Left ventricle myocardium superior (tissue), 1 donor: ENCODE measurements around the gene HMOX1. TPM values are rescaled to one million over a fixed set of nuclear protein-coding genes. Genes with fewer than 3 reads are reported as not detected.

ENCODE experiments used
- ATAC-seq: fragments of 200-7000 bp; cut with Tn5 transposase; one replicate; pipeline ENCODE4 v1.9.1; 2020; ENCODE audit warnings: mild to moderate bottlenecking, moderate library complexity
- DNase-seq: peaks from one replicate; pipeline ENCODE4 v3.0.0-alpha.2; 2020
- intact Hi-C: fragments of 100-400 bp; cut with micrococcal nuclease; formaldehyde crosslinking; loops from one replicate; pipeline ENCODE4 v1.11.0; 2022
- total RNA-seq: library from RNA; stranded (reverse); fragmentation: NEBNext Ultra II Directional; extraction: Animal tissue kit (Norgen Biotek cat#: 25700); gene quantifications from one replicate; pipeline ENCODE4 v1.2.1, GENCODE V29; 2021
- donor health status: DM: no; HTN: yes; CAD: no; lungs with severe emphysema.

HMOX1 gene
- total RNA-seq, 1 donor from 2014 or later = 3.8 TPM

DNA sequence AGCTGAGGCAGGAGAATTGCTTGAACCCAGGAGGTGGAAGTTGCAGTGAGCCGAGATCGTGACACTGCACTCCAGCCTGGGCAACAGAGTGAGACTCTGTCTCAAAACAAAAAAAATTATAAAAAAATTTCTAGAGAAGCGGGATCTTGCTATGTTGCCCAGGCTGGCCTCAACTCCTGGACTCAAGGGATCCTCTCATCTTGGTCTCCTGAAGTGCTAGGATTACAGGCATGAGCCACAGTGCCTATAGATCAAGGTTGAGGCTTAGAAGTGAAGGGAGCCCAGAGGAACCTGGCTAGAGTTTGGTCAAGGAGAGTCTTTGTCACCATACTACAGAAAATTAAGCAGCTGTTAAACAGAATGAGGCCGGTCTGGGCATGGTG, 17.7 kb downstream of the HMOX1 start:
- ATAC-seq = no peak
- no peak for DNase-seq
- intact Hi-C loops = no loop called here

DNA sequence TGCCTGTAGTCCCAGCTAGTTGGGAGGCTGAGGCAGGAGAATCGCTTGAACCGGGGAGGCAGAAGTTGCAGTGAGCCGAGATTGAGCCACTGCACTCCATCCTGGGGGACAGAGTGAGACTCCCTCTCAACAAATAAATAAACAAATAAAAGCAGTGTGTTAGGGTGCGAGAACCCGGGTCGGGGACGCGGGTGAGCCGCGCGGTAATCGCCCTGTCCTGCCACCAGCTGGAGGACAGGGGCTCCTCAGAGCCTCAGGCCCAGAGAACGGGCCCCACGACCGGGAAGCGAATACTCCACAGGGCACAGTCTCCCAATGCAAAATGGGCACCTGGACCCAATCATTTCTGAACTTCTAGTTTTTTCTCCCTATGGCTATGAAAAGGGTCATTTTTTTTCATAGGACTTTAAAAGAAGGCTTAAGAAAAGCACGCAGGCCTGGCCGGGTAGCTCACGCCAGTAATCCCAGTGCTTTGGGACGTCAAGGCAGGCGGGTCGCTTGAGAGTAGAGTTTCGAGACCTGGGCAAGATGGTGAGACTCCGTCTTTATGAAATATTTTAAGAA, 18.3 kb downstream of the HMOX1 start:
- no peak for ATAC-seq
- intact Hi-C loops = no loop called here

DNA sequence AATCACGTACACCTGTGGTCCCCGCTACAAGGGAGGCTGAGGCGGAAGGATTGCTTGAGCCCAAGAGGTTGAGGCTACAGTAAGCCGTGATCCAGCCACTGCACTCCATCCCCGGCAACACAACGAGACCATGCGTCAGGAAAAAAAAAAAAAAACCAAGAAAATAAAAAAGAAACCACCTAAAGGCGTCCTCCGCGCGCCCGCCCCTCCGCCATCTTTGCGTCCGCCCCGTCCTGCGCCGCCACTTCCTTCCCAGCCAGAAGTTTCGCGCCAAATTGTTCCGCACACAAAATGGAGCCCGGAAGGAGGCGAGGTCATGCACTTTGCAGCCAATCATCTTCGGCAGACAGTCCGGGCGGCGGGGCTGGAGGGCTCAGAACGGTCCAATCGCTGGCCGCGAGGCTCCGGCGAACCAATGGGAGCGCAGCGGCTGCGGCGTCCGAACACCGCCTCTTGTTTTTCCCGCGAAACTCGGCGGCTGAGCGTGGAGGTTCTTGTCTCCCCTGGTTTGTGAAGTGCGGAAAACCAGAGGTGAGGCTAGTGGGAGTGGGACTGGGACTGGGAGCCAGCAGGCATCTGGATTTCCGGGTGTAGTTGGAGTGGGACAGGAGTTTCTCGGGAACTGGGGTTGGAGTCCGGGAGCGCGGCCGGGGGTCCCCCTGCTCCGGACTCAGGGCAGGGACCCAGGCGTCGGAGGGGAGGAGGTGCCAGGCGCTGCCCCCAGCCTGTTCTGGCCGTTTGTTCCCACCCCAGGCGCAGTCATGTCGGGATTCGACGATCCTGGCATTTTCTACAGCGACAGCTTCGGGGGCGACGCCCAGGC, 19.0 kb downstream of the HMOX1 start, which contains the start of gene MCM5:
Gene MCM5 (plus strand): TSS at position 463 of the 823 bp plus-strand sequence. CDS start 299 bp downstream, at position 762.
- DNase-seq = peak; percentile 97
- peak; percentile 99 for ATAC-seq
- intact Hi-C loops = no loop called here

More for the DNA sequence above, 18.3 kb downstream of the HMOX1 start:
- no peak for DNase-seq

DNA sequence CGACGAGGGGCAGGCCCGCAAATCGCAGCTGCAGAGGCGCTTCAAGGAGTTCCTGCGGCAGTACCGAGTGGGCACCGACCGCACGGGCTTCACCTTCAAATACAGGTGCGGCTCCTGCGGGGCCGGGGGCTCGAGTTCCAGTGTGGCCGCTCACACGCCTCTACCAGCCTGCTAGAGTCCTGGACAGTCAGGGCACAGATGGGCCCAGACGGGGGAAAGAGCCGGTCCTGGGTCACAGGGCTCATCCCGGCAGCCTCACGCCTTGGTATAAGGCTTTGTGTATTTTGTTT, 19.6 kb downstream of the HMOX1 start:
- DNase-seq (no peak), ATAC-seq (peak; percentile 2)
- intact Hi-C loops = no loop called here

DNA sequence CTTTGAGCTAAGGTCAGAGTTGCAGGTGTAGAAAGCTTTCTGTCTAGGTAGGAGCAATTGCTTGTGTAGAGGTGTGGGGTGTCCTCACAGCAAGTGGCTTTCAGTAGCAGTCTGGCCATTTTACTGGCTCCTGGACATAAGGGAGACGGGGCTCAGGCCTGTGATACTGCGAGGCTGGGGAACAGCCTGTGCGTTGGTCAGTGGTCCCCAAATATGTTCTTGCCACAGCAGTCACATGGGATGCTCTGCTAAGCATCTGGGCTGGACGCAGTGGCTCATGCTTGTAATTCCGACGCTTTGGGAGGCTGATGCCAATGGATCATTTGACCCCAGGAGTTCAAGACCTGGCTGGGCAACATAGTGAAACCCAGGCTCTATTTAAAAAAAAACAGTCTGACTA, 21.0 kb downstream of the HMOX1 start:
- intact Hi-C loops = no loop called here
- DNase-seq (no peak), ATAC-seq (no peak)

DNA sequence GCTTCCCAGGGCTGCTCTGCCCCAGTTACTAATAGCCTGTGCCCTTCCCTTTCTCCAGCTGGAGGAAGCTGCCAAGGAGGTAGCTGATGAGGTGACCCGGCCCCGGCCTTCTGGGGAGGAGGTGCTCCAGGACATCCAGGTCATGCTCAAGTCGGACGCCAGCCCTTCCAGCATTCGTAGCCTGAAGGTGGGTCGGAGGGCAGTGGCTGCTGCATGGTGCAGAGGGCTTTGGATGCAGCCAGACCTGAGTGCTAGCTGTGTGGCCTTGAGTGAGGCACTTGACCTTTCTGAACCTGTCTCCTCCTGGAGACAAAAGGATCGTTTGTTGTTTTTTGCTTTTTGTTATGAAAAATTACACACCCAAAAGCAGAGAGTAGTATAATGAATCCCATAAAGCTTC, 22.5 kb downstream of the HMOX1 start:
- ATAC-seq = no peak
- DNase-seq = no peak
- intact Hi-C loops = no loop called here

DNA sequence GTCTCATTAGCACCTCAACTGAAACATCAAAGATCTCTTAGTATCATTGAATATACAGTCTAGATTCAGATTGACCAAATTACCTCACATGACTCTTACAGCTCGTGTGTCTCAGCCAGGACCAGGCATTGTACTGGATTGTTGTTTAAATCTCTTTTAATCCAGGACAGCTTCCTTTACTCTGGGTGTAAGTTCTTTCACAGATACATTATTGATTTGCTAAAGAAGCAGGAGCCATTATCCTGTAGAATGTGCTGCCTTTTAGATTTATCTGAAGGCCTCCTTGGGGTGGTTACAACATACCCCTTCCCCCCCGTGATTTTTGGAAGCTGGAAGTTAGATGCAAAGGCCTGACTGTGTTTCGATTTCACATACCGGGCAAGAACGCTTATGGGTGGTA, 23.3 kb downstream of the HMOX1 start:
- no peak for ATAC-seq
- intact Hi-C loops = no loop called here
- DNase-seq = no peak

DNA sequence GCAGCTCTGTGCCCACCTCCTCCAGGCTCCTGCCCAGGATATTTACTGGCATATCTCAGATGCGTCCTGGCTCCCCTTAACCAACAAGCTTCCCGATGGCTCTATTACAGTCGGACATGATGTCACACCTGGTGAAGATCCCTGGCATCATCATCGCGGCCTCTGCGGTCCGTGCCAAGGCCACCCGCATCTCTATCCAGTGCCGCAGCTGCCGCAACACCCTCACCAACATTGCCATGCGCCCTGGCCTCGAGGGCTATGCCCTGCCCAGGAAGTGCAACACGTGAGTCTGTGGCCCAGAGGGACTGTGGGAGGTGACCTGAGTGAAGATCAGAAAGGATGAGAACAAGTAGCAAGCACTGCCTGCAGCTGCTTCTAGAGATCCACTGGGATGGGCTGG, 25.5 kb downstream of the HMOX1 start:
- DNase-seq (no peak), ATAC-seq (no peak)
- intact Hi-C loops = no loop called here

DNA sequence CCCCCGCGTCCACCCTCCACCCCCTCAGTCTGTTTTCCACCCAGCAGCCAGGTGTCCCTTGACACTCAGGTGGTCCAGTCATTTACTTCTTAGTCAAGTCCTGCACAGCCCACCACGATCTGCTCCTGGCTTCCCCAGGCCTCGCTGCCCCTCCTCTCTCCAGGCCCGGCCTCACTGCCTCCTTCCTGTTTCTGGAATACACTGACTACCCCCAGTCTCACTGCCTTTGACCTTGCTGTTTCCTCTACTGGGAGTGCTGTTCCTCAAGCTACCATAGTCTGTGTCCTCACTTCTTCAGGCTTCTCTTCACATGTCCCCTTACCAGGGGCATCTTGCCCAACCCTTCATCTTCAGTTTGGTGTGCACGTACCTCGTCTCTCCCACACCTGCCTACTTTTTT, 26.5 kb downstream of the HMOX1 start:
- ATAC-seq (peak; percentile 17), DNase-seq (no peak)
- intact Hi-C loops = no loop called here

DNA sequence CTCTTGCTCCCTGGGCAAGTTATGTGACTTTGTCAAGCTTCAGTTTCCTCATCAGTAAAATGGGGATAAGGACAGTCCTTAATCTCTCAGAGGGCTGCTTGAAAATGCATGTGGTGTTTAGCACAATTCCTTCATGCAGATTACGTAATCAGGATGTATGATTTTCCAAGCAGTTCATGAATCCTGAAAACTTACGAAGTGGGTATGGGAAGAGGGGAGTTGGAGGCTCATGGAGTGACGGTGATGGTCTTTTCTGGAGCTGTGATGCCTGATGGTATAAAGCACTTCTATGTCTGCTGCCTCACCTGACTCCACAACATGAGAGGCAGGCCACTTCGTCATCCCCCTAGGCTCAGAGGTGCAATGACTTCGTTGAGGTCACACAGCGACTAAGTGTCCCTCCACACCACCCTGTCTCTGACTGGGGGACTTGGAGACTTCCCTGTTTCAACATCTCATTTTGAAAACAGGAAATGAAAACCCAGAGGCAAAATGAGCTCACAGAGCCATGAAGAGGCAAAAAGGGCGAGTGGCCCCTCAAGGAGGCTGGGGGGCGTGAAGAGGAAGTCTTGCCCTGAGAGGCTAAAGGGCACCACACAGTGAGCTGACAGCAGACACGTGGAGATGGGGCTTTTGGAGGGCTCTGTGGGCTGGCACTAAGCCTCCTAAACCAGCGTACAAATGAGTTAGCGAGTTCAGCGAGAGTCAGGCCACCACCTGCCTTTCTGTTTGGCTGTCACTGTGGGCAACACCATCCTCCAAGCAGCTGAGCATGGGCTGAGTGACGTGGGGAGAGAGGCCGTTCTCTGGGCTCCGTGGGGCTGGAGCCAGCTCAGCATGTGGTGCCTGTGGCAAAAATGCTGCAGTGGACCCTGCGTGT, 29.1 kb downstream of the HMOX1 start:
- ATAC-seq = peak; percentile 66
- intact Hi-C loops = no loop called here
- peak; percentile 44 for DNase-seq

DNA sequence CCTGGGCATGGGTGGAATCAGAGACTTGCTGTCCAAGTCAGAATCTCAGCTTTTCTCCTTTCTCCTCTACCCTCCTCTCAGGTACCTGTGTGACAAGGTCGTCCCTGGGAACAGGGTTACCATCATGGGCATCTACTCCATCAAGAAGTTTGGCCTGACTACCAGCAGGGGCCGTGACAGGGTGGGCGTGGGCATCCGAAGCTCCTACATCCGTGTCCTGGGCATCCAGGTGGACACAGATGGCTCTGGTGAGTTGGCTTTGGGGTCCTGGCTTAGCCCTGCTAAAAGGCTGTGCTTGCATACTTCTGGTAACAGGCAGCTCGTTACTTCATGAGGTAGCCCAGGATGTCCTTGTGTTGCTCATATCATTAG, 29.8 kb downstream of the HMOX1 start:
- intact Hi-C loops = no loop called here
- ATAC-seq (no peak), DNase-seq (no peak)

DNA sequence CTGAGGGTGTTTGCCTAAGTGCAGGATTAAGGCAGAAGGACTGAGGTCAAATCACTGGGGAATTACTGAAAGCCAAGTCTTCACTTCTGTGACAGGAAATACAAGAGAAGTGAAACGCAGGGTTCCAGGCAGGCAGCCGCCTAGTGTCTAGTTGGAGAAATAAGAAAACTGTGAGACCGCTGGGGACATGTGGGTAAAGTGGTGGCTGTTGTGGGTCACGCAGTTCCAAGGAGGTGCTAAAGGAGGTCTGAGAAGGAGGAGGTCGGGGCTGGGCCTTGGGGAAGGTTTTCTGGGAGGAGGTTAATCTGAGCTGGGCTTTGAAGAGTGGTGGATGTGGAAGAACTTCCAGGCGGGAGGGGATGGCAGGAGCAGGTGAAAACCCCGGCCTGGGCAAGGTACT, 30.2 kb downstream of the HMOX1 start:
- no peak for DNase-seq
- intact Hi-C loops = no loop called here
- peak; percentile 41 for ATAC-seq

DNA sequence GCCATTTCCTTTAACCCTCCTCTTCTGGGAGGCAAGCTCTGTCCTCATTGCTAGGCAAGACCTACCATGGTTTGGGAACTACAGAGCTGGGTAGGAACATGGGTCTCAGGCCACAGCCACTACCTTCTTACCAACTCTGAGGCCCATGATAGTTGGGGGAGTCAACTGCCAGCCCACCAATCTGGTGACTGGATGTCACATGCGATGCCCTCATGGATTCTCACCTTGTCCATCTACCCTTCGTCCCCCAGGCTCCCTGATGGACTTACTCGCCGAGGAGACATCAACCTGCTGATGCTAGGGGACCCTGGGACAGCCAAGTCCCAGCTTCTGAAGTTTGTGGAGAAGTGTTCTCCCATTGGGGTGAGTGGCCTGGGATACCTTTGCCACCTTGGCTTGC, 32.7 kb downstream of the HMOX1 start:
- ATAC-seq = no peak
- intact Hi-C loops = no loop called here
- no peak for DNase-seq

DNA sequence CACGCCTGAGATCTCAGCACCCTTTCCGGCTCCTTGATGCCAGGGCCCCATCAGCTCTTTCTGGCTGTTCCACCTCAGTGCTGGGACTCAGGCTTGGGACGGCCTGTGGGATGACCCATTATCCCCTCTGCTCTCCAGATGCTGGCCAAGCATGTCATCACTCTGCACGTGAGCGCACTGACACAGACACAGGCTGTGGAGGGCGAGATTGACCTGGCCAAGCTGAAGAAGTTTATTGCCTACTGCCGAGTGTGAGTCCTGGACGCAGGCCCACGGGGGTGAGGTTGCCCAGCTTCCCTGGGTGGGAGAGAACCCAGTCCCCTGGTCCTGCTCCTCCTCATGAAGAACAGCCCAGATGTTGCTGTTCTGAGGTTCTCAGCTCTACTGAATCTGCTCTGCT, 36.7 kb downstream of the HMOX1 start:
- ATAC-seq (no peak), DNase-seq (no peak)

DNA sequence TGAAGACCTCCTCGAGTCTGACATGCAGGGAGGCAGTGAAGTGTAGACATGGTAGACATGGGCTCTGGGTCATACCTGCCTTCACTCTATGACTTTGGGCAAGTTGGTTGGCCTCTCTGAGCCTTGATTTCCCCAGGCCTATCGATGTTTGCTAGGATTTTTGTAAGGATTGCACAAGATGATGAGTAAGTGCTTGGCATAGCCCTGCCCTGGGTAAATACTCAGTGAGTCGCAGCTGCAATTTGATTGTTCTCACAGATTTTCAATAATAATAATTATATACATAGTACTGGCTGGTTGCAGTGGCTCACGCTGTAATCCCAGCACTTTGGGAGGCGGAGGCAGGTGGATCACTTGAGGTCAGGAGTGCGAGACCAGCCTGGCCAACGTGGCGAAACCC, 37.2 kb downstream of the HMOX1 start:
- DNase-seq = no peak

More for the DNA sequence above, 36.7 kb downstream of the HMOX1 start:
- intact Hi-C loops = no loop called here

DNA sequence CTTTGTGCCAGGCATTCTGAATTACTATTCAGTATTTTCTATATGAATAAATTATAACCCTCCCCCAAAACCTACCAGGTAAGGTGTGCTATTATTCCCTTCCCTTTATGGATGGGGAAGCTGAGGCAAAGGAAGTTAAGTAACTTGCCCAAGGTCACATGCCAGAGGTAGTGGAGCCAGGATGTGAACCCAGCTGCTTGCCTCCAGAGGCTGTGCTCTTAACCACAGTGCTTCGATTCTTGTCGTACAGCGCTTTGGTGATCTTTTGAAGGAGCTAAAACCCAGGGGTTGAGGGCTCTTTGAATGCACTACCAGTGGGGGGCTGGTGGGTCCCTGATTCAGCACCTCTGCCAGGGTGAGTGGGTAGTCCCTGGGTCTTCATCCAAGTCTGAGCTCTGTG, 37.8 kb downstream of the HMOX1 start:
- DNase-seq (no peak), ATAC-seq (no peak)
- intact Hi-C loops = no loop called here

More for the DNA sequence above, 37.2 kb downstream of the HMOX1 start:
- intact Hi-C loops = no loop called here
- no peak for ATAC-seq

DNA sequence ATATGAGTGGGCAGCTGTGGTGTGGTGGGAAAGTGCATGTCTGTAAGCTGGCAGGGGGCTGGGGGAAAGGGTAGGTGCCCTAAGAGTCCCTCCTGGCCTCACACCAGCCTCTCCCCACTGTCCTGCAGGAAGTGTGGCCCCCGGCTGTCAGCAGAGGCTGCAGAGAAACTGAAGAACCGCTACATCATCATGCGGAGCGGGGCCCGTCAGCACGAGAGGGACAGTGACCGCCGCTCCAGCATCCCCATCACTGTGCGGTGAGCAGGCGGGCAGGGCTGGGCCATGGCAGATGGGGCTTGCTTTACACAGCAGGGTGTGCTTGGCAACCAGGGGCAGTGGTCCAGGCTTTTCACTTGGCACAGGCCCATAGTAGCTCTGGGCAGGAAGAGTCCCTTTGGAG, 38.9 kb downstream of the HMOX1 start:
- DNase-seq = no peak
- intact Hi-C loops = no loop called here
- ATAC-seq = no peak

DNA sequence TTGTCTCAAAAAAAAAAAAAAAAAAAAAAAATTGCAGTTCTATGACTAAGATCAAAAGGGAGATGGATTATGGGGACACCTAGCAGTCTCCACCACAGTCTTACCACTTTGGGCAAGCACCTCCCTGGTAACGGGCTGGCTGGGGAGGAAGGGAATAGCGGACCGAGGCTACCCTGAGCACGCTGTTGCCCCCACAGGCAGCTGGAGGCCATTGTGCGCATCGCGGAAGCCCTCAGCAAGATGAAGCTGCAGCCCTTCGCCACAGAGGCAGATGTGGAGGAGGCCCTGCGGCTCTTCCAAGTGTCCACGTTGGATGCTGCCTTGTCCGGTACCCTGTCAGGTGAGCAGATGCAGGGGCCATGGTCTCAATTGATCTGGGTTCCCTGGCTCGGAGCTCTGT, 40.2 kb downstream of the HMOX1 start:
- no peak for ATAC-seq
- no peak for DNase-seq
- intact Hi-C loops = no loop called here

DNA sequence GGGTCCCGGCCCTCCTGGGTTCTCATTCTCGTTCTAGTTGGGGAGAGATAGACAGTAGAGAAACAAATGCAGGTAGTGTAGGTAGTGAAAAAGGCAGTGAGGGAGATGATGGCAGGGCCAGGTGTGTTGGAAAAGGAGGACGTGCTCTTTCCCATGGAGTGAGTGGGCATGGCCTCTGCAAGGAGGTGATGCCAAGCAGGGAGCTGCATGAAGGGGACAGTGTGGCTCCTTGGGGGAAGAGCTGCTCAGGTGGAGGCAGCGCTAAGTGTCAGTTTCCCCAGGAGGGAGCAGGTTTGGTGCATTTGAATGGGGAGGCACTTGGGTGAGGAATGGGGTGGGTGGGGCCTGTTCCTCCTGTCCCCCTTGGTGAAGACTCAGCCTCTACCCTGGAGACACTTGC, 41.2 kb downstream of the HMOX1 start:
- intact Hi-C loops = no loop called here
- no peak for ATAC-seq
- no peak for DNase-seq

DNA sequence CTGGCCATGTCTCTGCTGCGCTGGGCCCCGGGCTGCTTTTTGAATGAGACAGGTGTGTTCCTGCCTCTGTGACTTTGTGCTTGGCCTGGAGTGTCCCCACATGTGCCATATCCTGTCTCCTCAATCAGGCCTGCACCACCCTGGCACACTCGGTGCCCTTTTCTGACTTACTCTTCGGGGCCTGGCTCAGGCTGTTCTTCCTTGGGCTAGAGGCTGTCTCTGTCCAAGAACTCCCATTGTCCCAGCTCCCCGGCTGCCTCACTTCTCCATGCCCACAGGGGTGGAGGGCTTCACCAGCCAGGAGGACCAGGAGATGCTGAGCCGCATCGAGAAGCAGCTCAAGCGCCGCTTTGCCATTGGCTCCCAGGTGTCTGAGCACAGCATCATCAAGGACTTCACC, 42.0 kb downstream of the HMOX1 start:
- ATAC-seq (no peak), DNase-seq (no peak)
- intact Hi-C loops = no loop called here
